Vagina (tissue), 2 donors: ENCODE measurements around the gene PIGC.

Experiments
- CTCF ChIP-seq, 3 experiments: fragments of 450-650 bp in 2 of 3; fragments of 200-600 bp in 1 of 3; sonication (generic) in 1 of 3; IDR thresholded peaks; one replicate each; pipeline ENCODE4 v1.5.1; 2017 to 2019; ENCODE audit warnings: antibody characterized with exemption in 3 of 3, mild to moderate bottlenecking in 2 of 3, moderate library complexity in 2 of 3
- POLR2AphosphoS5 ChIP-seq, 2 donors: sonication (generic); formaldehyde crosslinking; IDR thresholded peaks; one replicate each; pipeline ENCODE4 v1.9.0; 2017; ENCODE audit warnings: antibody characterized with exemption in 2 of 2, mild to moderate bottlenecking in 2 of 2, low read depth in 1 of 2; ENCODE audit not compliant: insufficient read depth in 1 of 2

DNA sequence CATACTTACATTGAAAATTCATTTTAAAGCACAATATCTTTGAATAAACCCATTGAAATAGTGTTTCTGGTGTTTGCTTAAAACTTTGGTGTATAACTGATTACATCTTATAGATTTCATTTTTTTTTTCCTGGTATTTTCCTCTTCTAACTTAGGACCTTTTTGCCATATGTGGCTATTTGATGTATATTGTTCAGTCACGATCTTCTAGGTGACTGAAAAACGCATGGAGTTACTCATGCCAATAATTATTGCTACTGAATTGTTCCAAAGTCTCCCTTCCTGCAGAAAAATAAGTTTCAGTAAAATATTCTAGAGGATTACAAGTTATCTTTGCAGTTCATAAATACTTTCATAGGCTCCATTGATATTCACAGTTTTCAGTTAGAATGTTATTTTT, 46.2 kb downstream of the PIGC start:
- no peak for TF ChIP-seq CTCF (IDR thresholded peaks at IDR 0.05)
- TF ChIP-seq POLR2AphosphoS5 (IDR thresholded peaks at IDR 0.05; ENCODE audit: insufficient read depth in 1 of 2, low read depth in 1 of 2) = no peak
